ENCODE measurements around the gene PLXNA2. TPM values are rescaled to one million over a fixed set of nuclear protein-coding genes. Genes with fewer than 3 reads are reported as not detected.

PLXNA2 gene
- total and polyA plus RNA-seq, 7 donors, result 2.4 to 16.1 (median 6.4) TPM

GRCh38 chr1:208160259-208160819 is 83.8 kb downstream of the PLXNA2 start:
- Histone ChIP-seq H3K27ac (peak overlapping the region; percentile 76 to 82 (median 80)), H3K4me3 (no peak overlapping the region), H3K27me3 (no peaks in the 10 kb centered on the region), H3K9me3 (no peaks in the 10 kb centered on the region), H3K36me3 (no peaks in the 10 kb centered on the region), H3K4me1 (peaks cover 0 to 88% (median 72%) of the 10 kb centered on the region in 4 donors)
- 84 to 88% methylated on average over 4 of the region's 4 CpGs for WGBS, 2 donors
- intact Hi-C loops (cut with DNase I), result loop anchor here (2.0 to 5.0 kb wide), 2 partner anchors 18 to 338 kb away; no protein-coding TSS in a partner anchor
- DNase-seq, result peak; percentile 72
- TF ChIP-seq POLR2AphosphoS5 (IDR thresholded peaks at IDR 0.05), result no peak
- no peak for TF ChIP-seq CTCF (IDR thresholded peaks at IDR 0.05)
- no peak for TF ChIP-seq EP300 (IDR thresholded peaks at IDR 0.05)
- no peak for TF ChIP-seq POLR2A (IDR thresholded peaks at IDR 0.05)

GRCh38 chr1:208159555-208160258 is 84.5 kb downstream of the PLXNA2 start:
- H3K4me3 ChIP-seq, result no peak overlapping the region
- 85 to 87% methylated on average over 11 of the region's 11 CpGs for WGBS, 2 donors
- no peaks in the 10 kb centered on the region for H3K27me3 ChIP-seq
- H3K27ac ChIP-seq, result peak overlapping the region; percentile 76 to 82 (median 80)
- no peaks in the 10 kb centered on the region for H3K36me3 ChIP-seq
- DNase-seq, result peak; percentile 75
- H3K9me3 ChIP-seq, result no peaks in the 10 kb centered on the region
- H3K4me1 ChIP-seq, result peaks cover 0 to 92% (median 72%) of the 10 kb centered on the region in 4 donors
- TF ChIP-seq POLR2AphosphoS5 (IDR thresholded peaks at IDR 0.05) (peak in 2 of 4 donors; percentile 5 to 16), EP300 (IDR thresholded peaks at IDR 0.05) (no peak)
- intact Hi-C loops (cut with DNase I), result loop anchor here (2.0 to 5.0 kb wide), 2 partner anchors 17 to 337 kb away; no protein-coding TSS in a partner anchor

GRCh38 chr1:208158640-208159554 is 85.3 kb downstream of the PLXNA2 start:
- Histone ChIP-seq H3K4me3 (no peak overlapping the region), H3K27ac (peak overlapping the region; percentile 76 to 82 (median 80)), H3K9me3 (no peaks in the 10 kb centered on the region), H3K36me3 (no peaks in the 10 kb centered on the region), H3K27me3 (no peaks in the 10 kb centered on the region), H3K4me1 (peaks cover 0 to 96% (median 73%) of the 10 kb centered on the region in 4 donors)
- no peak for TF ChIP-seq POLR2A (IDR thresholded peaks at IDR 0.05)
- no peak for TF ChIP-seq CTCF (IDR thresholded peaks at IDR 0.05)
- no peak for TF ChIP-seq EP300 (IDR thresholded peaks at IDR 0.05)
- TF ChIP-seq POLR2AphosphoS5 (IDR thresholded peaks at IDR 0.05), result no peak
- 42 to 68% methylated on average over 8 of the region's 8 CpGs for WGBS, 2 donors
- intact Hi-C loops (cut with DNase I), result no loop called here
- peak; percentile 58 for DNase-seq

- intact Hi-C loops (cut with DNase I), result no loop called here
- TF ChIP-seq POLR2AphosphoS5 (IDR thresholded peaks at IDR 0.05) (no peak), CTCF (IDR thresholded peaks at IDR 0.05) (no peak), POLR2A (IDR thresholded peaks at IDR 0.05) (no peak), EP300 (IDR thresholded peaks at IDR 0.05) (no peak)
- 85 to 91% methylated on average over 3 of the region's 3 CpGs for whole genome bisulfite sequencing, 2 donors
- H3K9me3 ChIP-seq, result no peaks in the 10 kb centered on the region
- peaks cover 0 to 90% (median 68%) of the 10 kb centered on the region in 4 donors for H3K4me1 ChIP-seq
- no peaks in the 10 kb centered on the region for H3K36me3 ChIP-seq
- peak overlapping the region in 1 of 4 donors; percentile 79 for H3K27ac ChIP-seq
- no peak overlapping the region for H3K4me3 ChIP-seq
- H3K27me3 ChIP-seq, result no peaks in the 10 kb centered on the region
- DNase-seq, result peak; percentile 54
These were observed 86.4 kb downstream of the PLXNA2 start for GRCh38 chr1:208157769-208158168.
